Neural cell (in vitro differentiated cells): Measurements from ENCODE around the gene PLCL2. TPM values are rescaled to one million over a fixed set of nuclear protein-coding genes. Genes with fewer than 3 reads are reported as not detected.

ENCODE experiments used
- H2AFZ ChIP-seq: fragments of 200-600, 300-800 bp; sonication (generic), shearing (Covaris generic); 2 replicates; pipeline ENCODE4 v1.6.0; 2014; ENCODE audit warnings: low read depth, mild to moderate bottlenecking, antibody characterized with exemption, low read length, moderate library complexity
- H3F3A ChIP-seq: fragments of 200-600 bp; shearing (Covaris generic); 2 replicates; pipeline ENCODE4 v1.6.1; 2016; ENCODE audit warnings: mild to moderate bottlenecking, moderate library complexity, mixed read lengths, antibody characterized with exemption, low read length; ENCODE audit not compliant: insufficient read depth, poor library complexity, severe bottlenecking
- H3K27ac ChIP-seq: fragments of 200-600, 300-800 bp; sonication (generic), shearing (Covaris generic); 2 replicates; pipeline ENCODE4 v1.5.1; 2014; ENCODE audit warnings: mild to moderate bottlenecking, low read length, moderate library complexity
- H3K27me3 ChIP-seq: fragments of 300-800, 200-600 bp; sonication (generic), shearing (Covaris generic); 2 replicates; pipeline ENCODE4 v1.6.0; 2014; ENCODE audit warnings: mild to moderate bottlenecking, low read depth, low read length, moderate library complexity; ENCODE audit not compliant: insufficient read depth
- H3K36me3 ChIP-seq: fragments of 300-800, 200-600 bp; sonication (generic), shearing (Covaris generic); 2 replicates; pipeline ENCODE4 v1.5.1; 2014; ENCODE audit warnings: mild to moderate bottlenecking, antibody characterized with exemption, low read length, moderate library complexity; ENCODE audit not compliant: insufficient read depth
- H3K4me2 ChIP-seq: fragments of 300-800, 200-600 bp; sonication (generic), shearing (Covaris generic); 2 replicates; pipeline ENCODE4 v1.6.0; 2014; ENCODE audit warnings: mild to moderate bottlenecking, low read length
- H3K4me3 ChIP-seq: fragments of 300-800, 200-600 bp; sonication (generic), shearing (Covaris generic); 2 replicates; pipeline ENCODE4 v1.5.1; 2014; ENCODE audit warnings: mild to moderate bottlenecking, low read length, moderate library complexity
- H3K79me2 ChIP-seq: fragments of 200-600 bp; shearing (Covaris generic); replicated peaks from 2 replicates; pipeline ENCODE4 v1.6.0; 2014; ENCODE audit warnings: mild to moderate bottlenecking, low read length, moderate library complexity; ENCODE audit not compliant: insufficient read depth
- H3K9ac ChIP-seq: fragments of 300-800, 200-600 bp; sonication (generic), shearing (Covaris generic); 2 replicates; pipeline ENCODE4 v1.6.1; 2016; ENCODE audit warnings: mild to moderate bottlenecking, low read length, mixed read lengths
- H3K9me2 ChIP-seq: fragments of 200-600 bp; shearing (Covaris generic); 2 replicates; pipeline ENCODE4 v1.6.1; 2016; ENCODE audit warnings: mild to moderate bottlenecking, low read length, mixed read lengths; ENCODE audit not compliant: insufficient read depth
- H3K9me3 ChIP-seq: fragments of 200-600, 300-800 bp; sonication (generic), shearing (Covaris generic); 2 replicates; pipeline ENCODE4 v1.6.1; 2016; ENCODE audit warnings: mild to moderate bottlenecking, mixed run types, low read length, moderate library complexity, mixed read lengths
- H4K20me1 ChIP-seq: fragments of 200-600 bp; shearing (Covaris generic); 2 replicates; pipeline ENCODE4 v1.6.1; 2016; ENCODE audit warnings: mild to moderate bottlenecking, mixed run types; ENCODE audit not compliant: insufficient read depth
- EP300 ChIP-seq: fragments of 450-650 bp; conservative IDR thresholded peaks from 2 replicates; pipeline ENCODE4 v1.6.1; 2014; ENCODE audit warnings: antibody characterized with exemption, mild to moderate bottlenecking, moderate library complexity; ENCODE audit not compliant: poor library complexity, severe bottlenecking
- EZH2 ChIP-seq: fragments of 200-600, 300-800 bp; shearing (Covaris generic), sonication (generic); IDR thresholded peaks from 2 replicates; pipeline ENCODE4 v1.6.1; 2014; ENCODE audit warnings: antibody characterized with exemption, low read length, borderline replicate concordance, mild to moderate bottlenecking; ENCODE audit not compliant: insufficient read depth, poor library complexity, severe bottlenecking
- MXI1 ChIP-seq: fragments of 450-650 bp; conservative IDR thresholded peaks from 2 replicates; pipeline ENCODE4 v1.6.1; 2014; ENCODE audit warnings: antibody characterized with exemption, mild to moderate bottlenecking; ENCODE audit not compliant: poor library complexity, severe bottlenecking
- POLR2AphosphoS5 ChIP-seq: IDR thresholded peaks from 2 replicates; pipeline ENCODE4 v1.6.1; 2012
- RAD21 ChIP-seq: fragments of 450-650 bp; conservative IDR thresholded peaks from 2 replicates; pipeline ENCODE4 v1.6.1; 2014; ENCODE audit warnings: antibody characterized with exemption, mild to moderate bottlenecking, moderate library complexity
- SMC3 ChIP-seq: fragments of 450-650 bp; conservative IDR thresholded peaks from 2 replicates; pipeline ENCODE4 v1.6.1; 2014; ENCODE audit warnings: antibody characterized with exemption, mild to moderate bottlenecking, moderate library complexity; ENCODE audit not compliant: poor library complexity
- TAF1 ChIP-seq: IDR thresholded peaks from 2 replicates; pipeline ENCODE4 v1.6.1; 2012; ENCODE audit warnings: low read depth
- polyA plus RNA-seq: library from polyadenylated mRNA; depleted of rRNA; stranded (reverse); fragments of >200 nt; gene quantifications from 2 replicates; pipeline ENCODE4 v1.2.3, GENCODE V29; 2014
- TF ChIP-seq, protein P1 (sequence below): fragments of 450-650 bp; IDR thresholded peaks from 2 replicates; pipeline ENCODE4 v1.5.1; 2014; ENCODE audit warnings: antibody characterized with exemption, mild to moderate bottlenecking, moderate library complexity; ENCODE audit not compliant: poor library complexity, severe bottlenecking
- TF ChIP-seq, protein P2 (sequence below): IDR thresholded peaks from 2 replicates; pipeline ENCODE4 v1.6.1; 2012; ENCODE audit warnings: borderline replicate concordance

Gene PLCL2
- polyA plus RNA-seq, 1 donor from 2014 or later, result 69.8 TPM

DNA sequence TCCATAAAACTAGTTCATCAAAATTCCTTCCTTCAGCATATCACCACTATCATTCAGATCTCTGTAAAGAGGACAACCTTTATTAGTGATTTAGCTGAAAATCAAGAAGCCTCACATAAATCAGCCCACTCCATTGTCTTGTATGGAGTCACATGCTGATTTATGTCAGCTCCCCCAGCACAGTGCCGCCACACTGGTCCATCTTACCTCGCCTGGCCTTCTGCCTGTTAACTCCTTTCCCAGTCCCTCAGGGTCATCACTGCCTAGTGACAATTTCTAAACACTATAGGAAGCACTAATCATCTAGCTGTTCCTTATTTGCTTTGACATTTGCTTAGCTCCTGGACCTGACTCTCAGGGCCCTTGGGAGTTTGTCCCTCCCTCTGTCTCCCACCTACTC is 75.4 kb downstream of the PLCL2 start:
- H3K4me3 ChIP-seq, result no peak overlapping the region
- TF ChIP-seq MXI1 (no peak), EP300 (no peak), TAF1 (no peak), RAD21 (no peak), EZH2 (no peak), POLR2AphosphoS5 (no peak), SMC3 (no peak)
- TF ChIP-seq, protein P1, sequence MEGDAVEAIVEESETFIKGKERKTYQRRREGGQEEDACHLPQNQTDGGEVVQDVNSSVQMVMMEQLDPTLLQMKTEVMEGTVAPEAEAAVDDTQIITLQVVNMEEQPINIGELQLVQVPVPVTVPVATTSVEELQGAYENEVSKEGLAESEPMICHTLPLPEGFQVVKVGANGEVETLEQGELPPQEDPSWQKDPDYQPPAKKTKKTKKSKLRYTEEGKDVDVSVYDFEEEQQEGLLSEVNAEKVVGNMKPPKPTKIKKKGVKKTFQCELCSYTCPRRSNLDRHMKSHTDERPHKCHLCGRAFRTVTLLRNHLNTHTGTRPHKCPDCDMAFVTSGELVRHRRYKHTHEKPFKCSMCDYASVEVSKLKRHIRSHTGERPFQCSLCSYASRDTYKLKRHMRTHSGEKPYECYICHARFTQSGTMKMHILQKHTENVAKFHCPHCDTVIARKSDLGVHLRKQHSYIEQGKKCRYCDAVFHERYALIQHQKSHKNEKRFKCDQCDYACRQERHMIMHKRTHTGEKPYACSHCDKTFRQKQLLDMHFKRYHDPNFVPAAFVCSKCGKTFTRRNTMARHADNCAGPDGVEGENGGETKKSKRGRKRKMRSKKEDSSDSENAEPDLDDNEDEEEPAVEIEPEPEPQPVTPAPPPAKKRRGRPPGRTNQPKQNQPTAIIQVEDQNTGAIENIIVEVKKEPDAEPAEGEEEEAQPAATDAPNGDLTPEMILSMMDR, result no peak
- TF ChIP-seq, protein P2, sequence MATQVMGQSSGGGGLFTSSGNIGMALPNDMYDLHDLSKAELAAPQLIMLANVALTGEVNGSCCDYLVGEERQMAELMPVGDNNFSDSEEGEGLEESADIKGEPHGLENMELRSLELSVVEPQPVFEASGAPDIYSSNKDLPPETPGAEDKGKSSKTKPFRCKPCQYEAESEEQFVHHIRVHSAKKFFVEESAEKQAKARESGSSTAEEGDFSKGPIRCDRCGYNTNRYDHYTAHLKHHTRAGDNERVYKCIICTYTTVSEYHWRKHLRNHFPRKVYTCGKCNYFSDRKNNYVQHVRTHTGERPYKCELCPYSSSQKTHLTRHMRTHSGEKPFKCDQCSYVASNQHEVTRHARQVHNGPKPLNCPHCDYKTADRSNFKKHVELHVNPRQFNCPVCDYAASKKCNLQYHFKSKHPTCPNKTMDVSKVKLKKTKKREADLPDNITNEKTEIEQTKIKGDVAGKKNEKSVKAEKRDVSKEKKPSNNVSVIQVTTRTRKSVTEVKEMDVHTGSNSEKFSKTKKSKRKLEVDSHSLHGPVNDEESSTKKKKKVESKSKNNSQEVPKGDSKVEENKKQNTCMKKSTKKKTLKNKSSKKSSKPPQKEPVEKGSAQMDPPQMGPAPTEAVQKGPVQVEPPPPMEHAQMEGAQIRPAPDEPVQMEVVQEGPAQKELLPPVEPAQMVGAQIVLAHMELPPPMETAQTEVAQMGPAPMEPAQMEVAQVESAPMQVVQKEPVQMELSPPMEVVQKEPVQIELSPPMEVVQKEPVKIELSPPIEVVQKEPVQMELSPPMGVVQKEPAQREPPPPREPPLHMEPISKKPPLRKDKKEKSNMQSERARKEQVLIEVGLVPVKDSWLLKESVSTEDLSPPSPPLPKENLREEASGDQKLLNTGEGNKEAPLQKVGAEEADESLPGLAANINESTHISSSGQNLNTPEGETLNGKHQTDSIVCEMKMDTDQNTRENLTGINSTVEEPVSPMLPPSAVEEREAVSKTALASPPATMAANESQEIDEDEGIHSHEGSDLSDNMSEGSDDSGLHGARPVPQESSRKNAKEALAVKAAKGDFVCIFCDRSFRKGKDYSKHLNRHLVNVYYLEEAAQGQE, result no peak
- no peak overlapping the region for H2AFZ ChIP-seq
- no peaks in the 10 kb centered on the region for H3K9me3 ChIP-seq
- H3K27ac ChIP-seq, result no peak overlapping the region
- no peaks in the 10 kb centered on the region for H4K20me1 ChIP-seq
- no peak overlapping the region for H3K9ac ChIP-seq
- H3K9me2 ChIP-seq, result no peaks in the 10 kb centered on the region
- H3K36me3 ChIP-seq, result no peaks in the 10 kb centered on the region
- H3K27me3 ChIP-seq, result no peaks in the 10 kb centered on the region
- H3K4me2 ChIP-seq, result no peak overlapping the region
- H3K79me2 ChIP-seq, result peaks cover 18% of the 10 kb centered on the region
- H3F3A ChIP-seq, result no peaks in the 10 kb centered on the region

DNA sequence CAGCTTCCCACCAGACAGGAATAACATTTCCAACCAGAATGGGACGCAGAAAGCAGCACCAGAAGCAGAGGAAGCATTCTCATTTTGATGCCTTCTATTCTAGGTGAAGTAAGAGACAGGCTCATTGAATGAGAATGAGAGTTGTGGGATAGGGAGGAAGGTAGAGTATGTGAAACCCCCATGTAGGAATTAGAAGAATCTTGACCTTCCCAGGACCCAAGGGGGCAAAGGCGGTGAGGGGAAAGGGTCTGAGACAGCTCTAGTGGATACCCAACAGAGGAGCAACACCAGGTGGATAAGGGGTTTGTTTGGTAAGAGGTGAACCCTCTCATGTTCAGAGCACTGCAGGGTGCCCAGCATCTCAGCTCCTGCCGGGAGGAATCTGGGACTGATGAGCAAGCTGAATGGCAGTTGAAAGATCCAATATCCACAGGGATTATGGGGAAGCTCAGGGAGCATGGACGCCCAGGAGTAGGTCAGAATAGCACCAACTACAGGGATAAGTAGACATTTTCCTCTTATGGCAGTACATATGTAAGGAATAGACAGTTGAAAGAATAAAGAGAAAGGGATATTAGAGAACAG is 77.0 kb downstream of the PLCL2 start:
- H3K4me2 ChIP-seq, result no peak overlapping the region
- TF ChIP-seq, protein P1, result no peak
- no peak for TF ChIP-seq EZH2
- no peak for TF ChIP-seq POLR2AphosphoS5
- TF ChIP-seq TAF1, result no peak
- TF ChIP-seq, protein P2, result no peak
- TF ChIP-seq RAD21, result no peak
- TF ChIP-seq EP300, result no peak
- no peak for TF ChIP-seq MXI1
- no peak for TF ChIP-seq SMC3
- H2AFZ ChIP-seq, result no peak overlapping the region
- H3K9ac ChIP-seq, result no peak overlapping the region
- H3F3A ChIP-seq, result no peaks in the 10 kb centered on the region
- H3K9me3 ChIP-seq, result no peaks in the 10 kb centered on the region
- no peaks in the 10 kb centered on the region for H3K36me3 ChIP-seq
- H3K27me3 ChIP-seq, result no peaks in the 10 kb centered on the region
- H3K79me2 ChIP-seq, result peaks cover 21% of the 10 kb centered on the region
- no peaks in the 10 kb centered on the region for H3K9me2 ChIP-seq
- H3K4me3 ChIP-seq, result no peak overlapping the region
- H3K27ac ChIP-seq, result no peak overlapping the region
- no peaks in the 10 kb centered on the region for H4K20me1 ChIP-seq
